Measurements from ENCODE around the gene SELENOV.

GRCh38 chr19:39497701-39497995, 17.3 kb upstream of the SELENOV start:
- no peak for TF ChIP-seq CTCF (IDR thresholded peaks at IDR 0.05; ENCODE audit: low read depth, low read length)
- TF ChIP-seq EZH2phosphoT487 (IDR thresholded peaks at IDR 0.05; ENCODE audit: low read depth), result no peak

Measured in OCI-LY3 (cell line).